ENCODE measurements around the gene HDAC4.

HDAC4 gene

GRCh38 chr2:239370876-239371725 lies 29.7 kb downstream of the HDAC4 start:
- no peak for DNase-seq (ENCODE audit: extremely low read depth in 1 of 2, low read depth in 1 of 2)

- DNase-seq (ENCODE audit: extremely low read depth in 1 of 2, low read depth in 1 of 2): no peak
Observed at GRCh38 chr2:239370403-239370802, 30.4 kb downstream of the HDAC4 start.

GRCh38 chr2:239369631-239370161 lies 31.1 kb downstream of the HDAC4 start:
- peak; percentile 22 to 39 for DNase-seq (ENCODE audit: extremely low read depth in 1 of 2, low read depth in 1 of 2)

- DNase-seq (ENCODE audit: extremely low read depth in 1 of 2, low read depth in 1 of 2): no peak
Observed at GRCh38 chr2:239368906-239369552, 31.8 kb downstream of the HDAC4 start.

- DNase-seq (ENCODE audit: extremely low read depth in 1 of 2, low read depth in 1 of 2): no peak
Observed at GRCh38 chr2:239368321-239368720, 32.5 kb downstream of the HDAC4 start.

- DNase-seq (ENCODE audit: extremely low read depth in 1 of 2, low read depth in 1 of 2): no peak
Observed at GRCh38 chr2:239366740-239367139, 34.1 kb downstream of the HDAC4 start.

- no peak for DNase-seq (ENCODE audit: extremely low read depth in 1 of 2, low read depth in 1 of 2)
Observed at GRCh38 chr2:239365782-239366435, 34.9 kb downstream of the HDAC4 start.

- no peak for DNase-seq (ENCODE audit: extremely low read depth in 1 of 2, low read depth in 1 of 2)
Observed at GRCh38 chr2:239365071-239365781, 35.6 kb downstream of the HDAC4 start.

GRCh38 chr2:239363946-239364637 lies 36.7 kb downstream of the HDAC4 start:
- DNase-seq (ENCODE audit: extremely low read depth in 1 of 2, low read depth in 1 of 2): no peak

GRCh38 chr2:239362507-239362906 lies 38.3 kb downstream of the HDAC4 start:
- DNase-seq (ENCODE audit: extremely low read depth in 1 of 2, low read depth in 1 of 2): no peak

GRCh38 chr2:239361311-239361642 lies 39.5 kb downstream of the HDAC4 start:
- DNase-seq (ENCODE audit: extremely low read depth in 1 of 2, low read depth in 1 of 2): no peak

GRCh38 chr2:239360421-239361310 lies 40.2 kb downstream of the HDAC4 start:
- DNase-seq (ENCODE audit: extremely low read depth in 1 of 2, low read depth in 1 of 2): no peak

- no peak for DNase-seq (ENCODE audit: extremely low read depth in 1 of 2, low read depth in 1 of 2)
Observed at GRCh38 chr2:239360008-239360407, 40.8 kb downstream of the HDAC4 start.

GRCh38 chr2:239359196-239359912 lies 41.5 kb downstream of the HDAC4 start:
- DNase-seq (ENCODE audit: extremely low read depth in 1 of 2, low read depth in 1 of 2): no peak

GRCh38 chr2:239358062-239358754 lies 42.6 kb downstream of the HDAC4 start:
- DNase-seq (ENCODE audit: extremely low read depth in 1 of 2, low read depth in 1 of 2): no peak

GRCh38 chr2:239355724-239356123 lies 45.1 kb downstream of the HDAC4 start:
- no peak for DNase-seq (ENCODE audit: extremely low read depth in 1 of 2, low read depth in 1 of 2)

- no peak for DNase-seq (ENCODE audit: extremely low read depth in 1 of 2, low read depth in 1 of 2)
Observed at GRCh38 chr2:239355139-239355538, 45.7 kb downstream of the HDAC4 start.

GRCh38 chr2:239354791-239355136 lies 46.1 kb downstream of the HDAC4 start:
- no peak for DNase-seq (ENCODE audit: extremely low read depth in 1 of 2, low read depth in 1 of 2)

Measured in activated CD8-positive, alpha-beta memory T cell treated with anti-CD3 and anti-CD28 coated beads for 1 hour (primary cell).